ENCODE results near the gene IQCN.

The IQCN gene

DNA sequence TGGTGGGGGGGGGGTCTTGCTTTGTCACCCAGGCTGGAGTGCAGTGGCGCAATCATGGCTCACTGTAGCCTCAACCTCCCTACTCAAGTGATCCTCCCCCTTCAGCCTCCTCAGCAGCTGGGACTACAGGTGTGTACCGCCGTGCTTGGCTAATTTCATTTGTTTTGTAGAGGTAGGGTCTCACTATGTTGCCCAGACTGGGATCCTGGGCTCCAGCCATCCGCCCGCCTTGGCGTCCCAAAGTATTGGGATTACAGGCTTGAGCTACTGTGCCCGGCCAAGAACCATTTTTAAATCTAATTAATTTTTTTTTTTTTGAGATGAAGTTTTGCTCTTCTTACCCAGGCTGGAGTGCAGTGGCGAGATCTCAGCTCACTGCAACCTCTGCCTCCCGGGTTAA, 25.4 kb upstream of the IQCN start:
- Histone ChIP-seq H2BK5ac (ENCODE audit: low read depth, low read length, poor library complexity, severe bottlenecking) (no peak overlapping the region), H2AK5ac (ENCODE audit: low read length, severe bottlenecking) (no peak overlapping the region), H3K23ac (ENCODE audit: low read length in 2 of 2) (no peak overlapping the region), H3K79me1 (replicated peaks; ENCODE audit: low read length, poor library complexity, severe bottlenecking) (no peaks in the 10 kb centered on the region), H3K9me3 (ENCODE audit: control insufficient read depth, low read length) (no peaks in the 10 kb centered on the region), H3K14ac (ENCODE audit: low read length in 2 of 2) (no peak overlapping the region), H3K9ac (ENCODE audit: low read length) (no peak overlapping the region), H2BK120ac (ENCODE audit: low read depth, low read length) (no peak overlapping the region), H3K4me3 (ENCODE audit: insufficient read depth in 1 of 2, low read depth in 1 of 2, low read length in 2 of 2) (no peak overlapping the region), H4K91ac (ENCODE audit: low read length) (no peak overlapping the region), H3K27me3 (ENCODE audit: control insufficient read depth in 1 of 2, insufficient read depth in 1 of 2, low read length in 2 of 2) (no peaks in the 10 kb centered on the region), H3K4me1 (ENCODE audit: control insufficient read depth, insufficient read depth, low read depth, low read length) (peaks cover 27% of the 10 kb centered on the region), H3K36me3 (ENCODE audit: control insufficient read depth in 1 of 2, insufficient read depth in 2 of 2, low read depth in 1 of 2, low read length in 2 of 2) (peaks cover 0 to 3% of the 10 kb centered on the region in 2 experiments), H3K4me2 (ENCODE audit: low read length, poor library complexity, severe bottlenecking) (no peak overlapping the region), H3K18ac (ENCODE audit: low read depth in 1 of 2, low read length in 2 of 2) (no peak overlapping the region), H2BK12ac (ENCODE audit: low read length in 2 of 2) (no peak overlapping the region), H3K27ac (ENCODE audit: low read length, poor library complexity, severe bottlenecking) (no peak overlapping the region), H4K8ac (ENCODE audit: low read length) (no peak overlapping the region), H2BK15ac (ENCODE audit: low read depth, poor library complexity, severe bottlenecking) (no peak overlapping the region), H3K4ac (ENCODE audit: low read depth in 1 of 2, low read length in 2 of 2) (no peak overlapping the region), H2AFZ (ENCODE audit: low read depth, low read length) (no peak overlapping the region)
- DNase-seq: no peak
- 96% methylated on average over 4 of the region's 9 CpGs for WGBS

DNA sequence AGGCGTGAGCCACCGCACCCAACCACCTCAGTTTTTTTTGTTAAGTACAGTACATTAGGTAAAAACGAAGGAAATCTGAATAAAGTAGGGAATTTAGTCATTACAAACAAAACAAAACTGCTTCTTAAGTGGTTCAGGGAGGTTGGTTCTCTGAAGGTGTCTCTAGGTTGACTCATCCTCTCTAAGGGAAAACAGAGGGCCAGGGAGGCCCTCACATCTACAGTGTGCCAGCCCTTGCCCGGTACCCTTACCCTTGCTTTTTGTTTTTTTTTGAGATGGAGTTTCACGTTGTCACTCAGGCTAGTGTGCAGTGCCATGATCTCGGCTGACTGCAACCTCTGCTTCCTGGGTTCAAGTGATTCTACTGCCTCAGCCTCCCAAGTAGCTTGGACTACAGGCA, 24.3 kb upstream of the IQCN start:
- Histone ChIP-seq H2AK5ac (ENCODE audit: low read length, severe bottlenecking) (no peak overlapping the region), H3K14ac (ENCODE audit: low read length in 2 of 2) (no peak overlapping the region), H2AFZ (ENCODE audit: low read depth, low read length) (no peak overlapping the region)

DNA sequence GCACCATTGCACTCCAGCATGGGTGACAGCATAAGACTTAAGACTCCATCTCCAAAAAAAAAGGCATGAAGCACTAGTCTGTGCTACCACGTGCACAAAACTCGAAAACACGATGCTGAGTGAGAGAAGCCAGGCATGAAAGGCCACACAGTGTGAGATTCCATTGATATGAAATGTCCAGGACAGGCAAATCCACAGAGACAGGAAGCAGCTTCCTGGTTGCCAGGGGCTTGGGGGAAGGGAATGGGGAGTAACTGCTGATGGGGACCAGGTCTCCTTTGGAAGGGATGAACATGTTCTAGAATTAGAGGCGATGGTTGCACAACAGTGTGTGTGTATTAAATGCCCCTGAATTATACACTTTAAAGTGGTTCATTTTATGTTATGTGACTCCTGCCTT, 23.1 kb upstream of the IQCN start:
- H2AK5ac ChIP-seq (ENCODE audit: low read length, severe bottlenecking): no peak overlapping the region
- no peak overlapping the region for H2AFZ ChIP-seq (ENCODE audit: low read depth, low read length)
- no peaks in the 10 kb centered on the region for H3K79me1 ChIP-seq (replicated peaks; ENCODE audit: low read length, poor library complexity, severe bottlenecking)
- 29% methylated on average over 4 of the region's 4 CpGs for WGBS
- no peak overlapping the region for H3K14ac ChIP-seq (ENCODE audit: low read length in 2 of 2)
- no peak overlapping the region for H3K4ac ChIP-seq (ENCODE audit: low read depth in 1 of 2, low read length in 2 of 2)
- no peak overlapping the region for H3K18ac ChIP-seq (ENCODE audit: low read depth in 1 of 2, low read length in 2 of 2)
- no peak overlapping the region for H4K8ac ChIP-seq (ENCODE audit: low read length)
- H3K4me1 ChIP-seq (ENCODE audit: control insufficient read depth, insufficient read depth, low read depth, low read length): peaks cover 29% of the 10 kb centered on the region
- no peak overlapping the region for H2BK12ac ChIP-seq (ENCODE audit: low read length in 2 of 2)
- DNase-seq: peak; percentile 31
- no peak overlapping the region for H3K4me3 ChIP-seq (ENCODE audit: insufficient read depth in 1 of 2, low read depth in 1 of 2, low read length in 2 of 2)
- H4K91ac ChIP-seq (ENCODE audit: low read length): no peak overlapping the region
- H2BK120ac ChIP-seq (ENCODE audit: low read depth, low read length): no peak overlapping the region
- H2BK5ac ChIP-seq (ENCODE audit: low read depth, low read length, poor library complexity, severe bottlenecking): no peak overlapping the region
- no peaks in the 10 kb centered on the region for H3K36me3 ChIP-seq (ENCODE audit: control insufficient read depth in 1 of 2, insufficient read depth in 2 of 2, low read depth in 1 of 2, low read length in 2 of 2)
- no peaks in the 10 kb centered on the region for H3K9me3 ChIP-seq (ENCODE audit: control insufficient read depth, low read length)
- H3K4me2 ChIP-seq (ENCODE audit: low read length, poor library complexity, severe bottlenecking): no peak overlapping the region
- H3K27me3 ChIP-seq (ENCODE audit: control insufficient read depth in 1 of 2, insufficient read depth in 1 of 2, low read length in 2 of 2): no peaks in the 10 kb centered on the region
- H2BK15ac ChIP-seq (ENCODE audit: low read depth, poor library complexity, severe bottlenecking): no peak overlapping the region
- no peak overlapping the region for H3K9ac ChIP-seq (ENCODE audit: low read length)
- no peak overlapping the region for H3K23ac ChIP-seq (ENCODE audit: low read length in 2 of 2)
- H3K27ac ChIP-seq (ENCODE audit: low read length, poor library complexity, severe bottlenecking): no peak overlapping the region

More for the DNA sequence above, 24.3 kb upstream of the IQCN start:
- Histone ChIP-seq H4K91ac (ENCODE audit: low read length) (no peak overlapping the region), H3K4me1 (ENCODE audit: control insufficient read depth, insufficient read depth, low read depth, low read length) (peaks cover 30% of the 10 kb centered on the region), H3K4ac (ENCODE audit: low read depth in 1 of 2, low read length in 2 of 2) (no peak overlapping the region), H3K4me3 (ENCODE audit: insufficient read depth in 1 of 2, low read depth in 1 of 2, low read length in 2 of 2) (no peak overlapping the region), H3K27me3 (ENCODE audit: control insufficient read depth in 1 of 2, insufficient read depth in 1 of 2, low read length in 2 of 2) (no peaks in the 10 kb centered on the region), H3K9ac (ENCODE audit: low read length) (no peak overlapping the region), H3K27ac (ENCODE audit: low read length, poor library complexity, severe bottlenecking) (no peak overlapping the region), H2BK5ac (ENCODE audit: low read depth, low read length, poor library complexity, severe bottlenecking) (no peak overlapping the region), H2BK12ac (ENCODE audit: low read length in 2 of 2) (no peak overlapping the region), H3K4me2 (ENCODE audit: low read length, poor library complexity, severe bottlenecking) (no peak overlapping the region), H3K23ac (ENCODE audit: low read length in 2 of 2) (no peak overlapping the region), H3K9me3 (ENCODE audit: control insufficient read depth, low read length) (no peaks in the 10 kb centered on the region), H4K8ac (ENCODE audit: low read length) (no peak overlapping the region), H3K18ac (ENCODE audit: low read depth in 1 of 2, low read length in 2 of 2) (no peak overlapping the region), H2BK15ac (ENCODE audit: low read depth, poor library complexity, severe bottlenecking) (no peak overlapping the region), H3K36me3 (ENCODE audit: control insufficient read depth in 1 of 2, insufficient read depth in 2 of 2, low read depth in 1 of 2, low read length in 2 of 2) (peaks cover 0 to 3% of the 10 kb centered on the region in 2 experiments), H2BK120ac (ENCODE audit: low read depth, low read length) (no peak overlapping the region), H3K79me1 (replicated peaks; ENCODE audit: low read length, poor library complexity, severe bottlenecking) (no peaks in the 10 kb centered on the region)
- 65% methylated on average over 3 of the region's 6 CpGs for WGBS
- DNase-seq: peak; percentile 43

DNA sequence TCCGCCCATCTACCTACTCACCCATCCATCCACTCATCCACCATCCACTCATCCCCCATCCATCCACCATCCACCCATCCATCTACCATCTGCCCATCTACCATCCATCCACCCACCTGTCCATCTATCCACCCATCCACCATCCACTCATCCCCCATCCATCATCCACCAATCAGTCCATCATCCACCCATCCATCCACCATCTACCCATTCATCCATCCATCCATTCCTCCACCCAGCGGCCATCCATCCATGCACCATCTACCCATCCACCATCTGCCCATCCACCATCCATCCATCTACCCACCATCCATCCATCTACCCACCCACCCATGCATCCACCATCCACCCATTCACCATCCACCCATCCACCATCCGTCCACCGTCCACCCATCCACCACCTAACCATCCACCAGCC, 20.8 kb upstream of the IQCN start:
- Histone ChIP-seq H3K23ac (ENCODE audit: low read length in 2 of 2) (no peak overlapping the region), H2BK5ac (ENCODE audit: low read depth, low read length, poor library complexity, severe bottlenecking) (no peak overlapping the region), H4K8ac (ENCODE audit: low read length) (no peak overlapping the region), H2AFZ (ENCODE audit: low read depth, low read length) (no peak overlapping the region), H3K27me3 (ENCODE audit: control insufficient read depth in 1 of 2, insufficient read depth in 1 of 2, low read length in 2 of 2) (no peaks in the 10 kb centered on the region), H3K18ac (ENCODE audit: low read depth in 1 of 2, low read length in 2 of 2) (no peak overlapping the region), H4K91ac (ENCODE audit: low read length) (peak overlapping the region; percentile 11), H3K4me1 (ENCODE audit: control insufficient read depth, insufficient read depth, low read depth, low read length) (peaks cover 36% of the 10 kb centered on the region), H2BK12ac (ENCODE audit: low read length in 2 of 2) (peak overlapping the region in 1 of 2 experiments; percentile 15), H3K4me3 (ENCODE audit: insufficient read depth in 1 of 2, low read depth in 1 of 2, low read length in 2 of 2) (no peak overlapping the region), H3K36me3 (ENCODE audit: control insufficient read depth in 1 of 2, insufficient read depth in 2 of 2, low read depth in 1 of 2, low read length in 2 of 2) (no peaks in the 10 kb centered on the region), H3K4me2 (ENCODE audit: low read length, poor library complexity, severe bottlenecking) (no peak overlapping the region), H3K79me1 (replicated peaks; ENCODE audit: low read length, poor library complexity, severe bottlenecking) (no peaks in the 10 kb centered on the region), H3K27ac (ENCODE audit: low read length, poor library complexity, severe bottlenecking) (no peak overlapping the region), H2BK120ac (ENCODE audit: low read depth, low read length) (no peak overlapping the region), H3K9ac (ENCODE audit: low read length) (no peak overlapping the region), H2AK5ac (ENCODE audit: low read length, severe bottlenecking) (no peak overlapping the region), H3K14ac (ENCODE audit: low read length in 2 of 2) (peak overlapping the region in 1 of 2 experiments; percentile 18), H3K9me3 (ENCODE audit: control insufficient read depth, low read length) (no peaks in the 10 kb centered on the region), H3K4ac (ENCODE audit: low read depth in 1 of 2, low read length in 2 of 2) (no peak overlapping the region), H2BK15ac (ENCODE audit: low read depth, poor library complexity, severe bottlenecking) (no peak overlapping the region)
- no peak for DNase-seq
- 97% methylated on average over 4 of the region's 4 CpGs for WGBS

Data from mesenchymal stem cell (in vitro differentiated cells and primary cell).